OCI-LY3 (cell line): Measurements from ENCODE around the gene NXNL1.

ENCODE experiments used
- EZH2phosphoT487 ChIP-seq: fragments of 200-600 bp; shearing (Covaris generic); IDR thresholded peaks from 2 replicates; pipeline ENCODE4 v1.6.1; 2018; ENCODE audit warnings: antibody characterized with exemption, mixed run types, low read depth
- TF ChIP-seq, protein P1 (sequence below): fragments of 200-600, 300-600 bp; sonication (generic); IDR thresholded peaks from 2 replicates; pipeline ENCODE4 v1.5.1; 2014; ENCODE audit warnings: antibody characterized with exemption, low read length, low read depth

- TF ChIP-seq, protein P1, sequence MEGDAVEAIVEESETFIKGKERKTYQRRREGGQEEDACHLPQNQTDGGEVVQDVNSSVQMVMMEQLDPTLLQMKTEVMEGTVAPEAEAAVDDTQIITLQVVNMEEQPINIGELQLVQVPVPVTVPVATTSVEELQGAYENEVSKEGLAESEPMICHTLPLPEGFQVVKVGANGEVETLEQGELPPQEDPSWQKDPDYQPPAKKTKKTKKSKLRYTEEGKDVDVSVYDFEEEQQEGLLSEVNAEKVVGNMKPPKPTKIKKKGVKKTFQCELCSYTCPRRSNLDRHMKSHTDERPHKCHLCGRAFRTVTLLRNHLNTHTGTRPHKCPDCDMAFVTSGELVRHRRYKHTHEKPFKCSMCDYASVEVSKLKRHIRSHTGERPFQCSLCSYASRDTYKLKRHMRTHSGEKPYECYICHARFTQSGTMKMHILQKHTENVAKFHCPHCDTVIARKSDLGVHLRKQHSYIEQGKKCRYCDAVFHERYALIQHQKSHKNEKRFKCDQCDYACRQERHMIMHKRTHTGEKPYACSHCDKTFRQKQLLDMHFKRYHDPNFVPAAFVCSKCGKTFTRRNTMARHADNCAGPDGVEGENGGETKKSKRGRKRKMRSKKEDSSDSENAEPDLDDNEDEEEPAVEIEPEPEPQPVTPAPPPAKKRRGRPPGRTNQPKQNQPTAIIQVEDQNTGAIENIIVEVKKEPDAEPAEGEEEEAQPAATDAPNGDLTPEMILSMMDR, result no peak
- no peak for TF ChIP-seq EZH2phosphoT487
Measured at GRCh38 chr19:17487284-17488121, 26.8 kb upstream of the NXNL1 start.
